ENCODE data around the gene NHERF2.
A peak's percentile ranks its signal among the peaks of the same experiment; 100 is the strongest.

NHERF2 gene

DNA sequence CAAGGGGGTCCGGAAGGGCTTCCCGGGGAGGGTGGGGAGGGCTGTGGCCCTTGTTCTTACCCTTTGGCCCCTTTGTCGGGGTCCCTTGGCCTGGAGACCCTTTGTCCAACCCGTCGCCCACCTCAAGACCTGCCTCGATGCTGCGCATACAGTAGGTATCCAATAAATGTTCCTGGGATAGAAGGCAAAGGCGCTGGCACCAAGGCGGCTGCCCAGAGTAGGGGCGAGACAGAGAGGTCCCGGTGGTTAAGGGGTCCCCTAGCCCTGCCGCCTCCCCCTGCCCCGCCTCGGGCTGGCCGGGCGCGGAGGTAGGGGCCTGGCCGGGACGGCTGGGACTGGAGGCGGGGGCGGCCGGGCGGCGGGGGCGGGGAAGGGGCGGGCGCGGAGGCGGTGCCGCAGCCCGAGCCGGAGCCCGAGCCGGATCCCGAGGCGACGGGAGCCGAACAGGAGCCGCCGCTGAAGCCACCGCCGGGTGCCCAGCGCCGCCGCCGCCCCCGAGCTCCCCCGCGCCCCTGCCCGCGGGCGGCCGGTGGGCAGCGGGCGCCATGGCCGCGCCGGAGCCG lies at the start of gene NHERF2:
NHERF2 (plus strand) TSS at position 442 of the 563 bp plus-strand sequence; CDS start at position 546, 104 bp downstream.
- no peak for DNase-seq (ENCODE audit: low read depth)

DNA sequence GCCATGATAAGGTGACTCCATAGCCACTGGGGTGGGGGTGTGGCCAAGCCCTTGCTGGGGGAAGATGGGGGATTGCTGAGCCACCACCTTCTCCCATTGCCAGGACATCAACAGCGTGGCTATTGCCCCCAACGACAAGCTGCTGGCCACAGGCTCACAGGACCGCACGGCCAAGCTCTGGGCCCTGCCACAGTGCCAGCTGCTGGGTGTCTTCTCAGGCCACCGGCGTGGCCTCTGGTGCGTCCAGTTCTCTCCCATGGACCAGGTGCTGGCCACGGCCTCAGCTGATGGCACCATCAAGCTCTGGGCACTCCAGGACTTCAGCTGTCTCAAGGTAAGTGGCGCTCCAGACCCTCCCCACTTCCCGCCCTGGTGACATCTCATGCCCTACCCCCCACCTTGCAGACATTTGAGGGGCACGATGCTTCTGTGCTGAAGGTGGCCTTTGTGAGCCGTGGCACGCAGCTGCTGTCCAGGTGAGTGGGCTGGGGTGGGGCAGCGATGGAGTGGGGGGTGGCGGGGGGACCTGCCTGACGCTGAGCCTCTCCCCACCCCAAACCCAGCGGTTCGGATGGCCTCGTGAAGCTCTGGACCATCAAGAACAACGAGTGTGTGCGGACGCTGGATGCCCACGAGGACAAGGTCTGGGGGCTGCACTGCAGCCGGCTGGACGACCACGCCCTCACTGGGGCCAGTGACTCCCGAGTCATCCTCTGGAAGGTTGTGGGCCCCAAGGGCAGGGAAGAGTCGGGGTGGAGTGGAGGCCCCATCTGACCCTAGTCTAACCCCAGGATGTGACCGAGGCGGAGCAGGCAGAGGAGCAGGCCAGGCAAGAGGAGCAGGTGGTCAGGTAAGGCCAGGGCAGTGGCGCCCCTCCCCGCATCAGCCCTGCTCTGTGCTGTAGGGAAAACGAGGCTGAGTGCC lies 49.5 kb upstream of the NHERF2 start:
- no peak for DNase-seq (ENCODE audit: low read depth)

DNA sequence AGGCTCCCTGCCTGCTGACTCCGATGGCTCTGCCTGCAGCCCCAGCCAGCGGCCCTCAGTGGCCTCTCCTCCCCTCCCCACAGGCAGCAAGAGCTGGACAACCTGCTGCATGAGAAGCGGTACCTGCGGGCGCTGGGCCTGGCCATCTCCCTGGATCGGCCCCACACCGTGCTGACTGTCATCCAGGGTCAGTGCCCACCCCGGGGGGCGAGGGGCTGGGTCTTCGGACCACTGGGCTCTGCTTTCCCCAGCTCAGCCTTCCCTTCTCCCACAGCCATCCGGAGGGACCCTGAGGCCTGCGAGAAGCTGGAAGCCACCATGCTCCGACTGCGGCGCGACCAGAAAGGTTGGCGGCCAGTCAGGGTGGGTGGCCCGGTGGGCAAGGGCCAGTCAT lies 48.8 kb upstream of the NHERF2 start:
- no peak for DNase-seq (ENCODE audit: low read depth)

DNA sequence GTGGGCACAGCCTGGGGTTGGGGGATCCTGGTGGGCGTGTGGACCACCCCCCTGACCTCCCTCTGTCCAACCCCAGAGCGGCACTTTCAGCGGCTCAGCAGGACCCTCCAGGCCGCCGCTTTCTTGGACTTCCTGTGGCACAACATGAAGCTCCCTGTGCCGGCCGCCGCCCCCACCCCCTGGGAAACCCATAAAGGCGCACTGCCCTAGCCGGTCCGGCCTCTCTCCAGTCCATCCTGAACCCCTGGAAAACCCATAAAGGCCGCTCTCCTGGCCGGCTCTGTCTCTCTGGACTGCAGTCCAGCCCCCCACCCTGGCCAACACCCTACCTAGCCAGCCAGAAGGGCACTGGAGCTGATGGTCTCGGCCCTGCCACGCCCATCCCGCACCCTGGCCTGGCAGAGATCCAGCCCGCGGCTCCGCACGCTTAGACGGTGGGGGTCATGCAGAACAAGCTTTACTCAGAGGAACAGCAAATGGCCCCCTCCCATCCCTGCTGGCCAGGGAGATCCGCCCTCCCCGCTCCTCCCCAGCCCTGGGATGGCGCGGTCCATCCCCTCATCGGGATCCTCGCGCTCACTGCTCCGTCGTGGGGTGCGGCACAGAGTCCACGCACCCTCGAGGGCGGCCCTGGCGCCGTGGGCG lies 48.1 kb upstream of the NHERF2 start:
- no peak for DNase-seq (ENCODE audit: low read depth)

DNA sequence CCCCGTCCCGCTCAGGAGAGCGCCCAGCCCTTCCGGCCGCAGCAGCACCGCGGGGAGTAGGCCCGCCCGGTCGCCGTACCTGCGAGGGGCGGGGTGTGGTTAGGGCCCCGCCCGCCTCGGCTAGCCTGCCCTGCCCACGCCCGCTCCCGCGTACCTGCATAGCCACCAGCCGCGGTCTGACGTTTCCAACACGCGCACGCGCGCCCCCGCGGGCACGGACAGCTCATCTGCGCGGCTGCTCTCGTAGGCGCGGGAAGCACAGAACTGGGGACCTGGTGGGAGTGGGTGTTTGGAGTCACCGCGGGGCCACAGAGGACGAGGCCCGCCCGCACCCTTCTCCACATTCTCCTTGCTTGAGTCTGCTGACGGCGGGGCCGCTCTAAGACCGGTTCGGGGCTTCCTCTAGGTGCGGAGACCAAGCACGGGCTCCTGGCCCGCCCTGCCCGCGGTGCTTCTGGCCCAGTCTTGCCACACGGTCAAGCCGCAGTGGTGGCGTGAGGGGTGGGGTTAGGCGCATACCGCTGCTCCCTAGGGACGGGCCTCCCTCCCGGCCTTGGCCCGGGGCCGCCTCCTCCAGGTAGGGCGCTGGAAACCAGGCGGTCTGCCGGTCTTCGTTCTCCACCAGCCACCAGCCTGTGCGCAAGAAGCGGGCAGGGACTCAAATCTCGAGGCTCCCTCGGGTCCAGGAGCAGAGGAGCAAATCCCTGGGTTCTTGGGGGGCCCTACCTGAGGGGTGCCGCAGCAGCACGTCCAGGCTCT lies 47.3 kb upstream of the NHERF2 start:
- no peak for DNase-seq (ENCODE audit: low read depth)

DNA sequence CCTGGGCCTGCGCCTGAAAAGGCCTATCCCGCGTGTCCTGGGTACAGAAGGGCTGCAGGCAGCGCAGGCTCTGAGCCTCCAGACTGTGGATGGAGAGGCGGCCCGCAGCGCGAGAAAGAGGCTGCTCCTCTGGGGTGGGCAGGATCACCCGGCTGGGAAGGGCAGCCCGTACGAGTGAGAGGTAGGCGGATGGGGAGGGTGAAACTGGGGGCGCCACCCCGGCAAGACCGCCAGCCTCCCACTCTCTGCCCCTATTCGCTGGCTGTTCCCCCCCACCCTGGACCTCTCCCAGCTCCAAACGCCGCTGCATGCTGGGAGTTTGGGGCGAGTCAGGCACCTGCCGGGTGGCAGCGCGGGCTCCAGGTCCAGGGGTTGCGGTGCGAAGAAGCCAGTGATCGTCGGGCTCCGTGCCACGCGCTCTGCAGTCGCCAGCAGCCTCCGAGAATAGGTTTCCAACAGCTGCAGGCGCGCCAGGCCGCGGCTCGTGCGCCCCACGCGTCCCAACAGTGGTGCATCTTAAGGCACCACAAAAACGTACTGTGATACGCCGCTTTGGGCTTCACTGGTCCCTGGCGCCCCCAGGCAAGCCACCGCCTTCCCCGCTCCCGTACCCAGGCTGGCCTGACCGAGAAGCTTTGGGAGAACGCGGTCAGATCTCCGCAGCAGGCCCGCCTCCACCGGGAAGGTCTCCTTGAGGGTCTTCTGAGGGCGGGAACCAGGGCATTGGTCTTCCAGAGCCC lies 46.5 kb upstream of the NHERF2 start:
- no peak for DNase-seq (ENCODE audit: low read depth)

DNA sequence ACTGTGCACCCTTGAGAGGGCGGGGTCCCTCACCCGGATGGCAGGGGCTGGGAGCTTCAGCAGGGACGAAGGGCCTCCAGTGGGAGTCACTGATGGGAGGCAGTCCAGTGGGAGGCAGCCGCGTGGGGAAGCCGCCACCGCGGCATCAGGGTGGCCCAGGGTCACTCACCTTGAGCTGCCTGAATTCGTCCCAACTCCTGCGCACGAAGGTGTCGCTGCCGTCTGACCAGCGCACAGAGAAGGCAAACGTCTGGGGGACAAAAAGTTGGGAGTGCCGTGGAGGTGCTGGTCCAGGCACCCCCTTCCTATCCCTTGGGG lies 46.0 kb upstream of the NHERF2 start:
- no peak for DNase-seq (ENCODE audit: low read depth)

DNA sequence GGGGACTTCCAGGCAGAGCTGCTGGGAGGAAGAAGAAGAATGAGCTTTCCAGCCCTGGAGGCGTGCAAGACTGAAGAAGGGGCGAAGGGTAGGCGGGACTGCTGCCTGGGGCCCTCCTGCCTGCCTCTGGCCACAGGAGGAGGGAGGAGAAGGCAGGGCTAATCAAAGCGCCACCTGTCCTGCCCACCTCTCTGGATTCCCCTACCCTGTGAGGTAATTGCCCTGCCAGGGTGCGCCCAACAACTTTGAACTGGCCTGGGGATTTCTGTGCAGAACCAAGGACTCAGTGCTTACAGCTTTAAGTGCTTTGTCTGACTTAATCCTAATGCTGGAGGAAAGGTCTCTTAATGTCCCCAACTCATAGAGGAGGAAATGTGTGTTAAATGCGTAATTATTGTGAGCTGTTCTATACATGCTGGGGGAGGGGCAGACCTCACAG lies 45.3 kb upstream of the NHERF2 start, which contains the start of gene NOXO1:
NOXO1 (minus strand) TSS at position 72 of the 439 bp plus-strand sequence. CDS start 290 bp downstream, outside the sequence.
- no peak for DNase-seq (ENCODE audit: low read depth)

DNA sequence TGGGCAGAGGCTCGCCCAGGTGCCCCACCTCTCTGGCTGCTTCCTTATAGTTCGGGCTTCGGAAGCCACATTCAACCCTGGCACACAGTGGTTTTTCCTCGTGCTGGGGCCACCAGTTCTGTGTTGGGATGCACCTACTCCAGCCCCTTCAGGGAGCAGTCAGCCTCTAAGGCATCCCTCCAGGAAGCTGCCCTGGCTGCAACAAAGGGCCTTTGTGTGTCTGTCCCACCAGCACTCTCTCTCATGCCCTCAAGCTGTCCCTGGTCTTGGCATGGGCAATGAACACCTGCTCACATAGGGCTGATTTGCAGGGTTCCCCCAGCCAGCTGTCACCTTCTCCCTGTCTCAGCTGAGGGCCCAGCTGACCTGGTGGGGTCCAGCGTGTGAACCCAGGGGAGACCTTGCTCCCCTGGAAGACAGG lies 44.7 kb upstream of the NHERF2 start:
- DNase-seq (ENCODE audit: low read depth): no peak

DNA sequence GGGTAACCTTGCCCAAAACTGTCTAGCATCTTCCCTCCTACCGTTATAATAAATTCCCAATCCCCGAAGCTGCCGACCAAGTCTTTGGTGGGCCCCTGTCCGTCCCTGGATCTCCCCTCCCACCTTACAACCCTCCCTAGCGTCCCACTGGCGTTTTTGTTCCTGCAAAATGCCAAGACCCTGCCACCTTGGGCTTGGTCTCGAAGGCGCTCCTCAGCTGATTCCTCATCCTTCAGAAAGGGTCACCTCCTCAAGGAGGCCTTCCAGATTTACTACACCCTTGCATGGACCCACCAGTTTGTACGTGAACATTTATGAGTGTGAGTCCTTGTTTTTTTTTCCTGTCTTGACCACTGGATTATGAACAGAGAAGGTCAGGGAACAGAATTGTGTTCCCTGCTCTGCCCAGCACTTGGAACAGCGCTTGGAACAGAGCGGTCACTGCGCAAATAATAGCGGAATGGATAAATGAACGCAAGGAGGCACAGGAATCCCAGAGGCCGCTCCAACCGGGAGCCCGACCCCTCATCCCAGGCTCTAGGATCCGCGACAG lies 43.6 kb upstream of the NHERF2 start:
- no peak for DNase-seq (ENCODE audit: low read depth)

DNA sequence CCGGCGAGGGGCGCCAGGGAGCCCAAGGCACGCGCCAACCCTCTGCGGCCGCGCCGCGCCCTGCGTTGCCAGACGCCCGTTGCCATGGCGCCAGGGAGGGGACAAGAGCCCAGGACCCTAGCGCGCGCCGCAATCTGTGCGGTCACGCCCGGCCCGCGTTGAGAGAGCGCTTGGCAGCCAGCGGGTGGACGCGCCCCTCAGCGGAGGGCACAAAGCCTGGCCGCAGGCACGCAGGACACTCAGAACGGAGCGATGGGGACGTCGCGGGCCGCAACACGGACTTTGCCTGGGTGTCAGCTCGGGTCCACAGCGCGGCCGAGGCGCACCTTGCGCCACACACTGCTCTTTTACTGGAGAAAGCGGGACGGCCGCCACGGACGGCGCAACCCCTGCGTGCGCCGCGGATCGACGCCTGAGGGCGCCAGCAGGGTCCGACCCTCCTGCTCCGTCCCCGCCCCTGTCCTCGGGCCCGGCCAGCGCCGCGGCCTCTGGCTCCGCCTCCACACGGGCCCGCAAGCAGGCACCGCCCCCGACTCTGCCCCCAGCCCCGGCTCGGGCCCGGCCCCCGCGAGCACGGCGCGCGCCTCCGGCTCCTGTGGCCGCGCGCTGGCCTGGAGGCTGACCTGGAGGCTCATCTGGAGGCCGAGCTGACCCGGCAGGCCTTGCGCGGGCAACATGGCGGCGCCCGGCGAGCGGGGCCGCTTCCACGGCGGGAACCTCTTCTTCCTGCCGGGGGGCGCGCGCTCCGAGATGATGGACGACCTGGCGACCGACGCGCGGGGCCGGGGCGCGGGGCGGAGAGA lies 43.0 kb upstream of the NHERF2 start, which contains the start of gene GFER:
GFER (plus strand) TSS at position 650 of the 803 bp plus-strand sequence; CDS start at position 676, 26 bp downstream.
- DNase-seq (ENCODE audit: low read depth): peak; percentile 60

DNA sequence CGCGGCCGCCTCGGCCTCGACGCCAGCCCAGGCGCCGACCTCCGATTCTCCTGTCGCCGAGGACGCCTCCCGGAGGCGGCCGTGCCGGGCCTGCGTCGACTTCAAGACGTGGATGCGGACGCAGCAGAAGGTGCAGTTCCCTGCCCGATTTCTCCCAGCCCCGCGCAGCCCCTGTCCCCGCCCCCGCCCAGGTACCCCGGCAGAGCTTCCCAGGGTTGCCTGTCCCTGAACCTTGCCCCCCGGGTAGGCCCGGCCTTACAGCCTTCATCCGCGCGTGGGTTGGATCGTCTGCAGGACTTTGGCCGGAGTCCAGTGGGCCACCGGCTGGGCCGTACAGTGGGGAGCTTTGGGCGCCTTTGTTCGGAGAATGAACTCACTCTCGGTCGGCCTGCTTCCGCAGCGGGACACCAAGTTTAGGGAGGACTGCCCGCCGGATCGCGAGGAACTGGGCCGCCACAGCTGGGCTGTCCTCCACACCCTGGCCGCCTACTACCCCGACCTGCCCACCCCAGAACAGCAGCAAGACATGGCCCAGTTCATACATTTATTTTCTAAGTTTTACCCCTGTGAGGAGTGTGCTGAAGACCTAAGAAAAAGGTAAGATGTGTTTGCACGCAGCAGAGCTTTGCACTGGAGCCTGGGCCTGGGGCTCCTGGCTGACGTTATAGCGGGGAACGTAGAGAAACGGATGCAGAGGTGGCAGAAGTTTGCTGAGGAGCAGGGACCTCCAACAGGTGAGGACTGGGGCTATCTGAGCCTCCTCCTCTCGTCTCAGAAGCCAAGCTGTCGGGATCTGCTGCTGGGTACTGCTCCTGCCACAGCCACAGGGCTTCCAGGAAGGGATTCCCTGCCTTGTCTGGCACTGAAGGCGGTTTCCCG lies 42.1 kb upstream of the NHERF2 start:
- DNase-seq (ENCODE audit: low read depth): no peak

DNA sequence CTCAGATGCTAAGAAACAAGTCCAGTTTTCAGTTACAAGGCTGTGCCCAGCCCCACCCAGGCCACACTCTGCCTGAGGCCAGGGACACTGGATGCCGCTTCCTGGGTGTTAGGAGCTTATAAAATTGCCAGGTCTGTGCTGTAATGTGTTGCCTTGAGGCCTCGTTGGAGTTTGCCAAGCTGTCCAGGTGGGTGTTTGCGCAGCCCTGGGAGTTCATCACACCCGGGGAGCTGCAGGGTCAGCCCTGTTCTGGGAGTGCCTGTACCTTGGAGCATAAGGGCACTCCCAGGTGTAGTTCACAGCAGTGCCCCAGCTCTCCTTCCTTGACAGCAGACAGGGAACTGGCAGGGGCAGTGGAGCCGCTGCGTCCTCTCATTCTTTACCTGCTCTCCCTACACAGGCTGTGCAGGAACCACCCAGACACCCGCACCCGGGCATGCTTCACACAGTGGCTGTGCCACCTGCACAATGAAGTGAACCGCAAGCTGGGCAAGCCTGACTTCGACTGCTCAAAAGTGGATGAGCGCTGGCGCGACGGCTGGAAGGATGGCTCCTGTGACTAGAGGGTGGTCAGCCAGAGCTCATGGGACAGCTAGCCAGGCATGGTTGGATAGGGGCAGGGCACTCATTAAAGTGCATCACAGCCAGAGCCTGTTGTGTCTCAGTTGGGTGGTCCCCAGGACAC lies 41.1 kb upstream of the NHERF2 start:
- no peak for DNase-seq (ENCODE audit: low read depth)

DNA sequence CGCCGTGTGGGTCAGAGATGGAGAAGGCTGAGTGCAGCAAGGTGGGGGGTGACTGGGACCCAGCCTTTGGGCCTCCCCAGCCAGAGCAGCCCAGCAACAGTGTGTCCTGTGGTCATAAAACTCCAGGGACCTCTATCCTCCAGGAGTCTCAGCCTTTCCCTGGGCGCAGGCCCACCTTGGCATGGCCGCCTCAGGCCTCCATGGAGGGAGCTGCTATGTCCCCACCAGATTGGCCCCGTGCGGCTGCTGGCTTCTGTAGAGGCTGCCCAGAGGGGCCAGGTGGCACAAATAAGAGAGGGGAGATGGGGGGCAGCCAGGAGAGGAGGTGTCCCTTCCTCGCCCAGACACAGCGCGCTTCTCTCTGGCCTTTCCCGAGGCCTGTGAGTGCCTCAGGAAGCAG lies 39.5 kb upstream of the NHERF2 start:
- no peak for DNase-seq (ENCODE audit: low read depth)

DNA sequence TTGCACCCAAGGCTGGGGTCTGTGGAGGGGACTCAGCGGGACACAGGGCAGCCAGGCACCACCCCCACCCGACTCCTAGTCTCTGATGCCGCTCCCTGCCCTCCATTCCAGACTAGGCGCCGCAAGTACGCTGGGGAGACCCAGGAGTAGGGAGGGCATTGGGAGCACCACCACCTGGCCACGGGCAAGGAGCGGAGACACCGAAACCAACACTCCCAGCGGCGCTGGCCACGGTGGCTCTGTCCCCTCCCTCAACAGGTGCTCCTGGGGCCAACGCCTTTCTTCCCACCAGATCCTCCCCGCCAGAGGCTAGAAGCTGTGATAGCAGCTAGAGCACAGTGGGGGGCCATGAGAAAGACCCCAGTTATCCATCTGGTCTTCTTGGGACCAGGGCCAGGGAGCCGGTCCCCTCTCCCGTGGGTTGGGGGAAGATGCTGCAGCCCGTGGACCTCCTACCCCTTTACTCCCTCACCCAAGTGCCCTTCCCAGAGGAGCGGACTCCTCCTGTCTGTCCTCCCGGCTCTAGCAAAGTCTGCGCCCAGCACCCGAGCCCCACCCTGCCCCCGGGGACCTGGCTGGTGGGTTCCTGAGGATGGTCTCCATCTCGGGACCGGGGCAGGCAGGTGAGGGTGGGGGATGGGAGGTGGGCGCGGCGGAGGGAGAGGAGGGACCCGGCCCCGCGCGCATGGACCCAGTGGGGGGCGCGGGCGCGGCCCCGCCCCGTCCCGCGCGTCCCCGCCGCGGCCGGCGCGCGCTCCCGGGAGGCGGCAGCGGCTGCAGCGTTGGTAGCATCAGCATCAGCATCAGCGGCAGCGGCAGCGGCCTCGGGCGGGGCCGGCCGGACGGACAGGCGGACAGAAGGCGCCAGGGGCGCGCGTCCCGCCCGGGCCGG lies 37.2 kb upstream of the NHERF2 start, which contains the start of gene SYNGR3:
SYNGR3 (plus strand) TSS at position 762 of the 892 bp plus-strand sequence. CDS start 133 bp downstream, outside the sequence.
- no peak for DNase-seq (ENCODE audit: low read depth)

DNA sequence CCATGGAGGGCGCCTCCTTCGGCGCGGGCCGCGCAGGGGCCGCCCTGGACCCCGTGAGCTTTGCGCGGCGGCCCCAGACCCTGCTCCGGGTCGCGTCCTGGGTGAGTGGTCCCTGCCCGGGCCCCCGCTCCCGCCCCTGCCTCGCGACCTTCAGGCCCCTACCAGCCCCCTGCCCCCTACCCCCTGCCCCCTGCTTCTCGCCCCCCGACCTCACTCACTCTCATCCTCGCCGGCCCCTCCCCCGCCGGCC lies 36.7 kb upstream of the NHERF2 start:
- no peak for DNase-seq (ENCODE audit: low read depth)

DNA sequence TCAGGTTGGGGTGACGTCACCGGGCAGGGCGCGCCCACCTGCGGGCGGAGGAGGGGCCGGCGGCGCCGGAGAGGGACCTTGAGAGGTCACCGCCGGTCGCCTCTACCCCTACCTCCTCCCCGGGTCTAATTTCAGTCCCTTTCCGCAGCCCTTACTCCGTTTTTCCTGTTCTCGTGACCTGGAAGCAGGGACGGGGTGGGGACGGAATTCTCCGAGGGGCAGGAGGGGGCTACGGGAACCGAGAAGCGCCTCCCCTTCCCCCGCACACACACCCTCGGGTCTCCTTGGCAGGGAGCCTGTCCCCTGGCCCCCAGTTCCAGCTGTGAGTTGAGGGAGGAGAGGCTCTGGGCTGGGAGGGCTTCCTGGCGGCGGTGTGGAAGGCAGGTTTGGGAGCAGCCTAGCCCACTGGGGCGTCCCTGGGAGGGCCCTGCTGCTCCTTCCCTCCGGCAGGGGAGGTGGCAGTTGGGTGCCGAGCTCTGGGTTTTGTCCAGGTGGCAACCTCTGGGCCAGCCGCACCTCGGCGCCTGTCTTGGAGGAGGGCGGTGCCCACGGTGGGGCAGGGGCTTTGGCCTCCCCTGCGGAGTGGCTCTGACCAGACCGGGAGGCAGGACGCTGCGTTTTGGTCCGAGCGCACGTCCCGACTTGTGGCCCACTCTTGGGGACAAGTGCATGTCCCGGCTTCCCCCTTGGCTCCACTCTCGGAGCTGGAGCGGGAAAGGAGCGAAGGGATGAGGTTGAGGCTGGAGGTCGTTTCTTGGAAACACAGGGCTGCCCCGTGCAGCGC lies 36.2 kb upstream of the NHERF2 start:
- DNase-seq (ENCODE audit: low read depth): no peak
